Endodermal cell (in vitro differentiated cells): Measurements from ENCODE around the gene CALM3. TPM values are rescaled to one million over a fixed set of nuclear protein-coding genes. Genes with fewer than 3 reads are reported as not detected.
A peak's percentile ranks its signal among the peaks of the same experiment; 100 is the strongest.

ENCODE experiments used
- DNase-seq: peaks from one replicate; pipeline ENCODE4 v3.0.0-alpha.2; 2017
- H3K27ac ChIP-seq: 2 replicates; pipeline ENCODE4 v1.5.1; 2013; ENCODE audit warnings: mild to moderate bottlenecking, low read depth, low read length, moderate library complexity
- H3K27me3 ChIP-seq: 2 replicates; pipeline ENCODE4 v1.6.1; 2013; ENCODE audit warnings: mild to moderate bottlenecking, low read length, moderate library complexity; ENCODE audit not compliant: insufficient read depth, control insufficient read depth, poor library complexity, severe bottlenecking
- H3K36me3 ChIP-seq: 2 replicates; pipeline ENCODE4 v1.7.0; 2013; ENCODE audit warnings: mild to moderate bottlenecking, low read length, moderate library complexity; ENCODE audit not compliant: control insufficient read depth, insufficient read depth
- H3K4me1 ChIP-seq: one replicate; pipeline ENCODE4 v1.7.0; 2013; ENCODE audit warnings: low read length; ENCODE audit not compliant: control insufficient read depth, insufficient read depth
- H3K4me3 ChIP-seq: 2 replicates; pipeline ENCODE4 v1.5.1; 2013; ENCODE audit warnings: mild to moderate bottlenecking, low read length, moderate library complexity
- H3K9ac ChIP-seq: 2 replicates; pipeline ENCODE4 v1.6.1; 2013; ENCODE audit warnings: mild to moderate bottlenecking, low read length, moderate library complexity; ENCODE audit not compliant: poor library complexity, severe bottlenecking; ENCODE audit errors: extremely low read depth
- H3K9me3 ChIP-seq: 2 replicates; pipeline ENCODE4 v1.6.1; 2013; ENCODE audit warnings: mild to moderate bottlenecking, low read length, moderate library complexity; ENCODE audit not compliant: control insufficient read depth
- H3K27ac Mint-ChIP-seq: 2 replicates; pipeline ENCODE4 v1.8.0; 2020; ENCODE audit warnings: mixed read lengths
- H3K27me3 Mint-ChIP-seq: 2 replicates; pipeline ENCODE4 v1.8.0; 2021; ENCODE audit warnings: mild to moderate bottlenecking, mixed read lengths; ENCODE audit not compliant: insufficient read depth
- H3K36me3 Mint-ChIP-seq: 2 replicates; pipeline ENCODE4 v1.8.0; 2020; ENCODE audit warnings: low read depth, mixed read lengths
- H3K4me1 Mint-ChIP-seq: 2 replicates; pipeline ENCODE4 v1.8.0; 2020; ENCODE audit warnings: mixed read lengths
- H3K4me3 Mint-ChIP-seq: 2 replicates; pipeline ENCODE4 v1.8.0; 2020; ENCODE audit warnings: mild to moderate bottlenecking, moderate library complexity, mixed read lengths
- H3K9me3 Mint-ChIP-seq: 2 replicates; pipeline ENCODE4 v1.8.0; 2020; ENCODE audit warnings: mild to moderate bottlenecking, mixed read lengths
- CTCF ChIP-seq: fragments of 200-600 bp; sonication (generic); conservative IDR thresholded peaks from 2 replicates; pipeline ENCODE4 v1.5.0; 2021; ENCODE audit warnings: antibody characterized with exemption, mild to moderate bottlenecking
- WGBS, 2 experiments: methylation state at CpG; one replicate each; pipeline versions ENCODE4 v1.1.5 to v1.1.7; 2013; ENCODE audit warnings: missing lambda C conversion rate in 2 of 2, mixed read lengths in 1 of 2; ENCODE audit not compliant: insufficient coverage in 1 of 2, insufficient read length in 1 of 2; 5-methylcytosine and 5-hydroxymethylcytosine counted together
- total RNA-seq, 2 donors: library from RNA; stranded (reverse); fragmentation: NEBNext Ultra II Directional in 1 of 2; extraction: Animal tissue kit (Norgen Biotek cat#: 25700) in 1 of 2; gene quantifications; 2 replicates in 1 of 2; 3 replicates in 1 of 2; pipeline ENCODE4 v1.2.1, GENCODE V29; 2021

Gene CALM3
- total RNA-seq, 2 donors from 2014 or later, result 564 to 573 TPM

- Mint-ChIP-seq H3K27me3 (peaks cover 4% of the 10 kb centered on the region), H3K4me1 (no peaks in the 10 kb centered on the region), H3K36me3 (no peaks in the 10 kb centered on the region), H3K4me3 (no peak overlapping the region), H3K9me3 (peaks cover 11% of the 10 kb centered on the region), H3K27ac (no peak overlapping the region)
- Histone ChIP-seq H3K27ac (no peak overlapping the region), H3K4me3 (no peak overlapping the region), H3K9me3 (peaks cover 3% of the 10 kb centered on the region), H3K4me1 (no peaks in the 10 kb centered on the region), H3K36me3 (no peaks in the 10 kb centered on the region), H3K9ac (no peak overlapping the region), H3K27me3 (no peaks in the 10 kb centered on the region)
- no peak for DNase-seq
- TF ChIP-seq CTCF, result no peak
- WGBS, 2 experiments, result 88 to 90% methylated on average over 2 of the region's 2 CpGs
These were observed 20.9 kb upstream of the CALM3 start for GRCh38 chr19:46580247-46580646.

- no CpG with 5 or more reads among the region's 1 CpG for WGBS, 2 experiments
These were observed 15.6 kb upstream of the CALM3 start for GRCh38 chr19:46585539-46585938.

GRCh38 chr19:46586294-46586693 lies 14.8 kb upstream of the CALM3 start:
- peaks cover 32% of the 10 kb centered on the region for H3K9me3 Mint-ChIP-seq
- Histone ChIP-seq H3K9ac (no peak overlapping the region), H3K27ac (no peak overlapping the region), H3K36me3 (no peaks in the 10 kb centered on the region), H3K9me3 (peaks cover 17% of the 10 kb centered on the region), H3K4me3 (peak overlapping the region; percentile 10), H3K27me3 (no peaks in the 10 kb centered on the region), H3K4me1 (peaks cover 8% of the 10 kb centered on the region)
- H3K27ac Mint-ChIP-seq, result no peak overlapping the region
- no peak for DNase-seq
- WGBS, 2 experiments, result 90 to 94% methylated on average over 4 of the region's 4 CpGs
- no peak for TF ChIP-seq CTCF
- H3K27me3 Mint-ChIP-seq, result peaks cover 4% of the 10 kb centered on the region
- H3K36me3 Mint-ChIP-seq, result no peaks in the 10 kb centered on the region
- H3K4me3 Mint-ChIP-seq, result no peak overlapping the region
- H3K4me1 Mint-ChIP-seq, result peaks cover 17% of the 10 kb centered on the region

More at GRCh38 chr19:46585539-46585938, 15.6 kb upstream of the CALM3 start:
- Histone ChIP-seq H3K4me3 (no peak overlapping the region), H3K4me1 (peaks cover 8% of the 10 kb centered on the region), H3K27me3 (no peaks in the 10 kb centered on the region), H3K9me3 (peaks cover 17% of the 10 kb centered on the region), H3K27ac (no peak overlapping the region), H3K9ac (no peak overlapping the region), H3K36me3 (no peaks in the 10 kb centered on the region)
- Mint-ChIP-seq H3K36me3 (no peaks in the 10 kb centered on the region), H3K4me3 (no peak overlapping the region), H3K9me3 (peaks cover 32% of the 10 kb centered on the region), H3K27me3 (peaks cover 4% of the 10 kb centered on the region), H3K27ac (no peak overlapping the region), H3K4me1 (peaks cover 17% of the 10 kb centered on the region)
- no peak for TF ChIP-seq CTCF
- no peak for DNase-seq
